H1 (cell line): ENCODE data around the gene PCDHGA1. TPM values are rescaled to one million over a fixed set of nuclear protein-coding genes. Genes with fewer than 3 reads are reported as not detected.

Experiments used
- NANOG ChIP-seq: IDR thresholded peaks from 2 replicates; pipeline ENCODE4 v1.6.1; 2011; ENCODE audit warnings: low read length, low read depth, mild to moderate bottlenecking, inconsistent platforms; ENCODE audit not compliant: insufficient read depth, poor library complexity, severe bottlenecking
- TBP ChIP-seq: IDR thresholded peaks from 2 replicates; pipeline ENCODE4 v1.6.1; 2011; ENCODE audit warnings: low read depth, low read length, improper control_type of control experiment
- YY1 ChIP-seq: IDR thresholded peaks from 2 replicates; pipeline ENCODE4 v1.6.1; 2011; ENCODE audit warnings: low read depth, mild to moderate bottlenecking, low read length
- polyA plus RNA-seq, 7 experiments: library from polyadenylated mRNA; depleted of rRNA in 3 of 7; stranded (reverse) in 5 of 7; unstranded in 2 of 7; fragments of >200 nt in 5 of 7; fragments of 200-250 nt in 2 of 7; gene quantifications; 1 replicate in 5 of 7; 2 replicates in 1 of 7; 4 replicates in 1 of 7; pipeline versions ENCODE4 v1.2.1 to v1.2.3, GENCODE V29; 2011 to 2013; ENCODE audit warnings: missing spikeins in 2 of 7, mixed read lengths in 2 of 7
- total RNA-seq: library from RNA; stranded (reverse); fragmentation: NEBNext Ultra II Directional; extraction: Animal tissue kit (Norgen Biotek cat#: 25700); gene quantifications from 2 replicates; pipeline ENCODE4 v1.2.1, GENCODE V29; 2021

PCDHGA1 gene
- total and polyA plus RNA-seq, 2 of the 8 experiments (the other 6 are each of a cell fraction or from before 2014, with no cell fraction given) = 0.57 to 0.89 TPM

GRCh38 chr5:141362719-141363118, 32.4 kb downstream of the PCDHGA1 start (continued):
- TF ChIP-seq YY1 (no peak), NANOG (no peak), TBP (no peak)
